HG02870 (cell line): ENCODE measurements around the gene BRD4.
"Not testable (repeated sequence)": the region's sequence is repeated elsewhere in the genome, so short reads cannot be mapped to it uniquely, and the experiment has no call there.

ENCODE experiments used
- ATAC-seq: cut with Tn5 transposase; IDR thresholded peaks from one replicate; pipeline ENCODE4 v1.9.1; 2021; ENCODE audit warnings: mild to moderate bottlenecking, moderate library complexity; ENCODE audit not compliant: unreplicated experiment

The BRD4 gene

DNA sequence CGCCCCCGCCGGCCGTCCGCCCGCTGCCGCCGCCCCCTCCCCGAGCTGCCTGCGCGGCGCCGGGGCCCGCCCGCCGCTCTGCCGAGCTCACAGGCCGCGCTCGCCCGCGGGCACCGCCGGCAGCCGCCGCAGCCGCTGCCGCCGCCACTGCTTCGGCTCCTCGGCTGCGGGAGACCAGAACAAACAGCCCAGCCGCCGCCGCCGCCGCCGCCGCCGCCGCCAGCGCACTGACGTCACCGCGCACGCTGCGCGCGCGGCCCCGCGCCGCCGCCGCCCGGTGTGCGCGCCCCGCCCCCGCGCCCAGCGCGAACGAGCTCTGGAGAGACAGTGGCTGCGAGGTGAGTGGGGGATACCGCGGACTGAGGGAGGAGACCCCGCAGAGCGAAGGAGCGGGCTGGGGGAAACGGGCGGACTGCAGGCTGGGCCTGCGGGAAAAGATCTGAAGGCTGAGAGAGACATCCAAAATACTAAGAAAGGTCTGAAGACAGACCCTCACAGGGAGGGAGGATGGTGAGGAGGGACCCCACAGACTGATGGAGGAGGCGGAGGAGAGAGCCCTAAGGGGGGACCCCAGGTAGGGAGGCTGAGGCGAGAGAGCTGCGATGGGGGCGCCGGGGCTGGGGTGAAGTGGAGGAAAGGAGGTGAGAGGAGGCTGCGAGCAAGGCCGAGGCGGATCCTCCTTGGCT is at the start of gene BRD4:
Gene BRD4 (minus strand): TSS at position 229 of the 686 bp plus-strand sequence. CDS start 59,440 bp downstream, outside the sequence.
- ATAC-seq: peak; percentile 39

DNA sequence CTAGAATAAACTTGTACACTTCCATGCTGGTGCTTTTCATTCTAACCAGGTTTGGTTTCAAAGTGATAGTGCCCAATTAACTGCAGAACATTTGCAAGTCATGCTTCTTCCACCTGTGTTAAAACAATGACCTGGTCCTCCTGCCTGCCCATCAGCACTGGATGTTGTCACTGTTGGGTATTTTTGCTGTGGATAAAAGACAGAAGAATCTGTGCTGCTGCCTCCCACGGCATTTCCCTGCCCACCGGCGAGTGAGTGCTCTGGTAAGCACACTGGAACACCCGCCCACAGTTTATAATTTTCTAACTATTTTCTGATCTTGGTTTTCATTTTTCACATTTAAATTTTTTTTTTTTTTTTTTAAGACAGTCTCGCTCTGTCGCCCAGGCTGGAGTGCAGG is 49.5 kb upstream of the BRD4 start:
- no peak for ATAC-seq

DNA sequence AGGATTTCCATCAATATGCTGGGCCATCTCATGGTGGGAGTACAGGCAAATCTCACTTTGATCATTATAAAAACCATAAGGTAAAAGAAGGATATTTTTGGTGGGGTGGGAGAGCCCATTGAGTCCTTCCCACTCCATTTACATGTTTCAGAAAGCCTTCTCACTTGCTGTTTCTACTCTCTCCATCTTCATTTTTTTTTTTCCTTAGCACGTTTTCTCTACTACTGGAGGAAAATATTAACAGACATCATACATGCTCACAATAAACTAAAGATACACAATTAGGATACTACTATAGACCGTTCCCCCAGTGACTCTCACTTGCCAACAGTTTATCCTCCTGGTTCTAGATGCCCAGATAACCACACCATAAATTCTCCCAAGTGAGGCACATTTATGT is 49.1 kb upstream of the BRD4 start:
- ATAC-seq: no peak

DNA sequence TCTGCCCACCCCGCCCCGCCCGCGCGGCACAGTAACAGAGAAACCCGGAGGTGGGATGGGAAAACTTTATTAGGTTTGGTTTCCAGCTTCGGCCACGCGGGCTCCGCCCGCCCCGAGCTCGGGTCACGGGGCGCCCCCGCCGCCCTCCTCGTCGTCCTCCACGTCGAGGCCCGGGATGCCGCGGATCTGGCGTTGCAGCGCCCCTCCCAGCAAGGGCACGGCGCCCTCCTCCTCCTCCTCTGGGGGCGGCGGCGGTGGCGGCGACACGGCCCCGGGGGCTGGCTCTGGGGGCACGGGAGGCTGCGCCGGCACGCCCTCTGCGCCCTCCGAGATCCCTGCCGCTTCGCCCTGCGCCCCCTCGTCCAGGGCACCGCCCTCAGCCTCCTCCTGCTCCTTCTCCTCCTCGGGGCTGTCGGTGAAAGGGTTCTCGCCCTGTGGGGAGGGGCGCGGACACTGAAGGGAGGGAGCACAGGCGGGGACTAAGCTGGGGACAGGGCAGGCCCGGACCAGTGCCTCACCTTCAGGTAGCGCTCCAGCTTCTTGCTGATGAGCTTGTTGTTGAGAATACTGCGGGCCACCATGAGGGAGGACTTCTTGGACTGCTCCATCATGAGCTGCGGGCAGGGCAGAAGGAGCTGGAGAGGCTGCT is 47.8 kb upstream of the BRD4 start:
- peak; percentile 16 for ATAC-seq

DNA sequence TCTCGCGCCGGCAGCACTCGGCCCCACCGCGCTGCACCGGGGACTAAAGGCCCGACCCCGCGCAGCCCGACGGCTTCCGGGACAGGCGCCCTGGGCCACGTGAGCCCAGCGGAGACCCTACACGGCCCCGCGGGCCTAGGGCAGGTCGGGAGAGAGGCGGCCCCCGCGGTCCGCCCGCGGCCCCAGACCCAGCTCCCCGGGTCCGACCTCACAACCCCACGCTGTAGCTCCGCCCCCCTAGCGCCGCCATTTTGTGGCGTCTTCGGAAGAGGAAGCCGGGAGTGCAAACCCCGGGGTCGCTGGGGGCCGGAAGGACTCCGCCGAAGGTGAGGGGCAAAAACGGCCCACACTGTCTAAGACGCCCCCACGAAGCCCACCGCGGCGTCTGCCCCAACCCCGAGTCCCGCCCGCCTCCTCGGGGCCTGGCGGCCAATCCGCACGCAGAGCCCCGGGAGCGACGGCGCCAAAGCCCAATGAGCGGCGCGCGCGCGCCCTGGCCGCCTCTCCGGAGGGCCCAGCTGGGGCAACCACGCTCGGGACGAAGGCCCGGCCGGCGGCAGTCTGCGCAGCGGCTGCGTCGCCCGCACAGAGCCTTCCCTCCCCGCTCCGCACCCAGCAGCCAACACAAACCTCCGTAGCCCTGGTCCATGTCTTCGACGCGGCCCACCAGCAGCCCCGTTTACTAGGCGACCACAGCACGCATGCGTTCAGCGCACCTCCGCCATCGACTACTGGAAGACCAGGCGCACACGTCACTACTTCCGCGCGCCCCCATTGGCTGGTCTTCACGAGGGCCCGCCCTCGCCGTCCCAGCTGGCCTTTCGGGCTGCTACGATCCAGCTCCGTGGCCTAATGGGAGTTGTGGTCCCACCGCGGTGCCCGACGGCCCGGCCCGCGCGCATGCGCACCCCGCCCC is 47.0 kb upstream of the BRD4 start, which contains the start of gene AKAP8:
Gene AKAP8 (minus strand): TSS at position 705 of the 916 bp plus-strand sequence. CDS start 56 bp downstream, at position 649.
- peak; percentile 83 for ATAC-seq

DNA sequence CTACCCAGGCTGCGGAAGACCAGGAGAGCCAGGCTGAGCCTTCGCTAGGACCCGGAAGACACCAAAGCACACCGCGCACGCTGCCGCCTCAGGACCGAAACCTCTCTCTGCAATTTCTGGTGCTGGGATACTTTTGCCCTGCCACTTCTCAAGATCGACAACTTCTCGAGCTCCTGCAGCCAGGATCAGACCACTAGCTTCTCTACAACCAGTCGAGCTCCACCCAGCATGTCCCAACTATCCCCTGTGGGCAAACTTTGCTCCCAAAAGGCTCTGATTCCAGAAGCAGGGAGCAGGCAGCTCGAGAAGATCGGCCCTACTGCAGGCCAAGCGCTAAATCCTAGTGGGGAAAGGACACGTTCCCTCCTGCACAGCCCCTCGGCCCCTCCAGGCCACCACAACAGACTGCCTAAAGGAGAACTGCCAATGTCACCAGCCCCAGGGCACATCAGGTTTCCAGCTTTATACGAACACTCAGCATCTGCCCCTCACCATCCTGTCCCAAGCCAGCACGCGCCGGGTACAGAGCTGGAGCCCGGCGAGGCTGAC is 46.3 kb upstream of the BRD4 start:
- no peak for ATAC-seq

DNA sequence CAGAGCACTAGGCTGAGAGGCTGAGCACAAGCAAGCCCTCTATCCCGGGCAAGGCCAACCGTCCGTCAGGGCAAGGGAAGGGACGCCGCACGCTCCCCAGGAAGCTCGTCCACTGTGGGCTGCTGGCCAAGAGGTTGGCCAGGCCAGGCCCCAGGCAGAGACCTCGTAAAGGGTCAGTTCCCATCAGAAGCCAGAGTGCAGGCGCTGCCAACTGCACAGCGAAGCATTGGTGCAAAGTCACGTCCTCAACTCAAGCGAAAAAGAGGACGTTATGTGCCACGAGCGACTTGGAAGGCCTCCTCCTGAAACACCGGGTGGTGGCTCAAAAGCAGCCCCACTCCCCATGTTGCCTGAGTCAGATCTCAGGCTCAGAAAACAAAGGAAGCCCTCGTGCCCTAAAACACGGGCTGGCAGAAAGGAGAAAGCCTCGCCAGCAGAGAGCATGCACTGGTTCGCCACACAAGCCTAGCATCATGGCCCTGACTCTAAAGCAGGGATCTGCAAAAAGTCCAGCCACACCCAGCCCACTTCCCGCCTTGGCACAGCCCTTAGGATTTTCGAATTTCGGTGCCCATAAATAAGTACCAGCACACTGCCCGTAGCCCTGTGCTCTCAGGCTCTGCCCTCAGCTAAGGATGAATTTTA is 42.6 kb upstream of the BRD4 start:
- ATAC-seq: no peak

DNA sequence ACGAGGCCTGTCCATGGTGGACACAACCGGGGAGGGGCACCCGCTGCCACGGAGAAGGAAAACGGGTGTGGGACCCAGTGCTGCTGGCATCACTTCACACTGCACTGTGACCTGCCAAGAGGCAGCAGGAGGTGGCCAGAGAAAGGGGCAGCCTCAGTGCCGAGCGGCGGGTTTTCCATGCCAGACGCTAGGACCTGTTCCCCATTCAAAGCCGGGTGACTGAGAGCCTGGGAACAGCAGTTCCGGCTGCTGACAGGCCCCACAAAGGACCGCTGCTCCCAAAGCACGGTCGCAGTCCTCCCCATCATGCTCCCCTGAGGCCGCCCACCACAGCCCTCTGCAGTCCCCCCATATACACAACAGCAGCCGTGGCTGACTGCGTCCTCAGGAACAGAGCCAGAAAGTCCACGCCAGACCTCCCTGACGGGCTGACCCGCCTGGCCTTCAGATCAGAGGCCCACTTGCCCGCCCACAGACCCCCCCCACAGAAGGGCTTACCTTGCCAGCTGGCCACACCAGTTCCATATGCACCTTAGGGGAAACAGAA is 41.8 kb upstream of the BRD4 start:
- no peak for ATAC-seq

DNA sequence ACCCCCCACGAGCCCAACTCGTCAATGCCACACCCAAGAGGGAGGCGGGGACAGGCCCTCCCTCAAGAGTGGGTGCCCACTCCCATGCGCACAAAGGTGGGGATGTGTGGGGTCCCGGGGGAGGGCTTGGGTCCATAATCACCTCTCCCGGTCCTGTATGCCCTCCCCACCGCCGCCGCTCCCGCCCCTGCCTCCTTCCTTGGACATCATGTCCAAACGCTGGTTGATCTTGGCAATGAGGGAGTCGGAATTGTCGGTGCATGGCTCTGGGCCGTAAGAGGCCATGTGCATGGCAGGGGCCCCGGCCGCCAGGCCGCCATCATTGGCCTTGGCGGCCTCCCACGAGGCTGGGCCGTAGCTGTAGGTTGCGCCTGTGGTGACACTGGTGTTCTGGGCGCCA is 41.3 kb upstream of the BRD4 start:
- ATAC-seq: no peak

DNA sequence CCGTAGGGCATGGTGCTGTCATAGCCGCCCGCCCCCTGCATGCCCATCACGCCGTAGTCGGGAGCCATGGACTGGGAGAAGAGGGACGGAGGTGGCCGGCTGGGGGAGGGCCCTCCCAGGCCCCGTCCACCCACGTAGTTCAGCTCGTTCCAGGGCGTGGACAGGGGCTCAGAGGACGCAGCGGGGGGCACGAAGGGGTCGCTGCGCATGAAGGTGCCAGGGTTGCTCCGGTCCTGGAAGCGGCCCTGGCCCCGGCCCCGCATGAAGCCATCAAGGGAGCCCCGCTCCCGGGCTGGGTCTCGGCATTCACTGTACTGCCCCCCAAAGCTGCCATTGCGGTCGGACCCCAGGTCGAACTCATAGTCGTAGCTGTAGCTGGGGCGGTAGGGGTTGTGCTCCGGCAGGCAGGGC is 40.6 kb upstream of the BRD4 start:
- no peak for ATAC-seq

DNA sequence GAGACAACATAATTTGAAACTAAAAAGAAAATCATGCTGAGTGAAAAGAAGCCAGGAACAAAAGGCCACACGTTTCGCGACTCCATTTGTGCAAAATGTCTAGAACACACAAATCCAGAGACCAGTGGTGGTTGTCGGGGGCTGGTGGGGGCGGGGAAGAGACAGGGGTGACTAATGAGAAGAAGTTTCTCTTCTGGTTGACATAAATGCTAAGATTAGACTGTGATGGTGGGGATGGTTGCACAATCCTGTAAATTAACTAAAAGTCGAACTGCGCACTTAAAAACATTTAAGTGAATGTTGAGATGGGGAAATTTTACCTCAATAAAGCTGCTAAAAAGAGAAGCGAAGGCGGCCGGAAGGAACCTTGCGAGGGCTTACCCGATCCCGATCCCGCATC is 40.1 kb upstream of the BRD4 start:
- no peak for ATAC-seq

DNA sequence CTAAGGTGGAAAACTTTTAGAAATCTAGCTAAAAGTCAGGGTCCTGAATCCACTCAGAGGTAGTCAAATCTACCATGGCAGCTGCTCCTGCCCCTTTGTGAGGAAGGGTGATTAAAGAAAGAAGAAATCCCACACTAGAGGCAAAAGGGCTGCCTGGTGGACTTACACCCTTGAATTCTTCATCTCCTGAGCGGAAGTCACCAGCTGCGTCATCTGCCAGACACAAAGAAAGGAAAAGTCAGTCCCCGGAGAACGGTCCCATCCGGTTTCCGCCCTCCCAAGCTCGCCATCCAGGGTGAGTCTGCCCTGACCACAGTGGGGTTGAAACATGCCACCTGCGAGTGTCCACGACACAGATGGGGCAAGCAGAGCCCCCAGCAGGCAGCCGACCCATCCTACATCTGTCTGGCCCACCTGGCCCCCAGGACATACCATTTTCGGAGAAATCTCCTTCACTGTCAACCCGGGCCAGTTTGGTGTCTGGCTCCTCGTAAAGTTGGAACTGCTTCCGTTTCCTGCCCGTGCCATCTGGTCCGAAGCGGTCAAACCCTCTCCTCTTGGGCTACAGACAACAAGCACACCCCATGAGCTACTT is 39.5 kb upstream of the BRD4 start:
- no peak for ATAC-seq

DNA sequence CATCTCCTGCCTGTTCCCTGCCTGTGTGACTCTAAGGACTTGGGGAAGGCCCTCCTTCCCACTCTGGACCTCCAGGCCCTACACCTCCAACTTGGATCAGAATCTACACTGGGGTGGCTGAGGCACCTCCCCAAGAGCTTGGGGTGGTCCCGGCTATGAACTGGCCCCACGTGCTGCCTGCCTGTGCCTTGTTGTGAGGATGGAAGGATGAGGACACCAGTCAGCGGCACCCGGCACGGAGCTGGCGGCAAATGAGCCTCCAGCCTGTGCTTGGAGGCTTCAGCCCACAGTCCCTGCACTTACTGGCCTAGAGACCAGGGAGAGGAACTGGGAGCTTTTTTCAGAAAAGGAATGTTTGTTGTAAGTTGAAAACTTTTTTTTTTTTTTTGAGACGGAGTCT is 38.8 kb upstream of the BRD4 start:
- ATAC-seq: no peak

DNA sequence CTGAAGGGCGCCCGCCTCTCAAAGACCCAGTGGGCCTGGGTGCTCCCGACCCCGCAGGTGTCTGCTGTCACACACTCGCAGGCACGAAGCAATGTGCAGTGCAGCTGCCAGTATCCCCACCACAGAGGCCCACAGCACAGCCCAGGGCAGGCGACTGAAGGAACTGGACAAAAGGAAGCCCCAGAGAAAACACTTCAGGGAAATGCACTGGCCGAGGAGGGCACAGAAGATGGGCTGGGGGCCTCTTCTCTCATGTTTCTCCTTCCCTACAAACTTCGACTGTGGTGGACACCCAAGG is 37.2 kb upstream of the BRD4 start:
- no peak for ATAC-seq

DNA sequence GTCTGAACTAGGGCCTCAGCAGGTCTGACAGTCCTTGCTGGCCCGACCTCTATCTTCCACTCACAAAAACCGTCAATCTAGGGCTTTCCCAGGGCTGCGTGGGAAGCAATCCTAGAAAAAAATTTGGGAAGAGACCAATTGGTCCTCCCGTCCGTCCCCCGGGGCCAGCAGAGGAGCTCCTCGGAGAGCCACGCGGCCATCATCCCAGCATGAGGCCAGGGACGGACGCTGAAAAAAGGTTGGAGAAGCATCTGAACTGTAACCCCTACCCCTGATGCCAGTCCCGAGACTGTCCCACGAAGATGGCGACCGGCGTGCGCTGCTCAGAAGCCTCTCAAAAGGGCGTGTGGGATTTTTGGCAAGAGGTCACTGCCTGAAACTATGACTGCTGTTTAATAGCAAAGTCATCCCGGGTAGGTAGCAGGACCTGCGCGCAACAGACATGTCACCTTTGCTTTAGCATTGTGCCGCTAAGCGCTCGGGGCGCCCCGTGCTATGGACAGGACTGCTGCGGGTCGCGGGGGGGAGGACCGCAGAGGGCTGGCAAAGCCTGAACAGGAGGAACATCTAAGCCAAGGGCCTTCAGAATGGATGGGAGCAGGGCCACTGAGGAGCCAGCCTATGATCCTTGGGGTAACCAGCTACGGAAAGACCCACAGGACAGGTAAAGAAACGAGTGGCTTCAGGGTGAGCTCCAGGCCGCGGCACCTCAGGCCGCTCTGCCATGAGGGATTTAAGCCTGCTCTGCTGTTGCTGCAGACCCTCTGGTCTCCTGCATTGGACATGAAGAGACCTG is 36.7 kb upstream of the BRD4 start:
- no peak for ATAC-seq

DNA sequence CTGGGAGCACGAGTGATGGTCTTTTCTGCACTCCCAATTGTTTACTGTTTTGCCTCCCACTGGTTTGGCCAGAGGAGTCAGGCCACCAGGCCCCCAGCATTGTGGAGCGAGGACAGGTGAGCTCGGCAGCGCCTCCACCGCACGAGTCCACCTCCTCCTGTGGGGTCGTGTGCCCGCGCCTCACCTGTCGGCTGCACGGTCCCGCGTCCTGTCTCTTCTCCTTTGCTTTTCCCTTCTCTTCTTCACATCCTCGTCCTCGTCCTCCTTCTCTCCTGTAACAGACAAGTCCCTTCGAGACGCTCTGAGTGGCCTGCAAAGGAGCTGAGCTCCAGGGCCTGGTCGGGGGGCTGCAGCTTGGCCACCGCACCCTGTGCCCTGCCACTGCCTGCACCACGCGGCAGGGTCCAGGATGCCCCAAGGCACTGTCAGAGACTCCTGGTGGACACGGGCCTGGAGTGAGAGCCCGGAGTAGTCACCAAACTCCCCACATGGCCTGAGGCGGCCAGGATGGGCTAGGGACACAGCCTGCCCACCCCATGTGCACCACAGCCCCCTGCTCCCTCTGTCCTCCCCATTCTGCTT is 35.8 kb upstream of the BRD4 start:
- ATAC-seq: no peak

DNA sequence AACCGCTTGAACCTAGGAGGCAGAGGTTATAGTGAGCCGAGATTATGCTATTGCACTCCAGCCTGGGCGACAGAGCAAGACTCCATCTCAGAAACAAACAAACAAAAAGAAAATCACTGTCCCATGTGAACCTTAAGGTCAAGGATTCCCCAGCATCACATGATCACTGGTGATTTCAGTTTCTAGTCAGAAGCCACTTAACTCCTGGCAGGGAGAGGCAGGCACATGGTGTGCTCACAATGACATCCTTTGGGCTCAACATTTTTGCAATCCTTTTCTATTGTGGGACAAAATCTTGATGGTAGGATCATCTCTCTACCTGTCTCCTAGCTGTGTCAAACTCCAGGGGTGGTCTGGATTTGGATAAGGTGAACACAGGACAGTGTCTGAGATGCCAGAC is 35.1 kb upstream of the BRD4 start:
- ATAC-seq: no peak

DNA sequence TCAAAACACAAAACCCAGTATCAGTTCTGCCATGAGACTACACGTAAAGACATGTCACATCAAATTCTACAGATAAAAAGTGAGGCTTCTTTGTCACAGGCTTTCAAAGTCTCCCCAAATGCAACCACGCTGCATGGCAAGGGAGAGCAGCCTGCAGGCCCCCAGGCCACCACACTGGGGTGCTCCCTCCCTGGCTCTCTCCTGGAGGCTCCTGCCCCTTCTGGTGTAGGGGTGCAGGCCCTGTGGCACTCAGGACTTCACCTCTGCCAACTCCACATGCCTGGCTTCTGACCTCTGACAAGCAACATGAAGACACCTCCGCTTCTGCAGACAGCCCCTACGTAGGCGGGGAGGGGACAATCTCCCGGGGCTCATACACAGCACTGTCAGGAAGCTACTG is 32.9 kb upstream of the BRD4 start:
- no peak for ATAC-seq

DNA sequence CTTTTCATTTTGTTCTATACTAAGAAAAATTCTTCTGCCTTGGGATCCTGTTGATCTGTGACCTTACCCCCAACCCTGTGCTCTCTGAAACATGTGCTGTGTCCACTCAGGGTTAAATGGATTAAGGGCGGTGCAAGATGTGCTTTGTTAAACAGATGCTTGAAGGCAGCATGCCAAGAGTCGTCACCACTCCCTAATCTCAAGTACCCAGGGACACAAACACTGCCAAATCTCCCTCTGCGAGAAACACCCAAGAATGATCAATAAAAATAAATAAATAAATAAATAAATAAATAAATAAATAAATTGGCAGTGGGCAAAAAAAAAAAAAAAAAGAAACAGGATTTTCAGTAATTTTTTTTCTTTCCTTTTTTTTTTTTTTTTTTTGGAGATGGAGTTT is 31.5 kb upstream of the BRD4 start:
- not testable (repeated sequence) for ATAC-seq
